GM18519 (cell line): ENCODE results near the gene RIN3.

Source experiments
- ATAC-seq: cut with Tn5 transposase; IDR thresholded peaks from one replicate; pipeline ENCODE4 v1.9.1; 2021; ENCODE audit warnings: mild to moderate bottlenecking, moderate library complexity; ENCODE audit not compliant: unreplicated experiment, low FRiP score

Gene RIN3

DNA sequence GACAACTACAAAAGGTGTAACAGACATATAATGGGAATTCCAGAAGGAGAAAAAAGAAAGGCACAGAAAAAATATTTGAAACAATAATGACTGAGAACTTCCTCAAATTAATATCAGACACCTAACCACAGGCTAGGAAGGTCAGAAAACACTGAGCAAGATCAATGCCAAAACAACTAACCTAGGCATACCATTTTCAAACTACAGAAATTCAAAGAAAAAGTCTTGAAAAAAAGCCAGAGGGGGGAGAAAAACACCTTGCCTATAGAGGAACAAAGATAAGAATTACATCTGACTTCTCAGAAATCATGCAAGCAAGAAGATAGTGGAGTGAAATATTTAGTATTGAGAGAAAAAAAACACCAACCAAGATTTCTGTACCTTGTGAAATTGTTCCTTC lies 77.8 kb downstream of the RIN3 start:
- ATAC-seq, result no peak

DNA sequence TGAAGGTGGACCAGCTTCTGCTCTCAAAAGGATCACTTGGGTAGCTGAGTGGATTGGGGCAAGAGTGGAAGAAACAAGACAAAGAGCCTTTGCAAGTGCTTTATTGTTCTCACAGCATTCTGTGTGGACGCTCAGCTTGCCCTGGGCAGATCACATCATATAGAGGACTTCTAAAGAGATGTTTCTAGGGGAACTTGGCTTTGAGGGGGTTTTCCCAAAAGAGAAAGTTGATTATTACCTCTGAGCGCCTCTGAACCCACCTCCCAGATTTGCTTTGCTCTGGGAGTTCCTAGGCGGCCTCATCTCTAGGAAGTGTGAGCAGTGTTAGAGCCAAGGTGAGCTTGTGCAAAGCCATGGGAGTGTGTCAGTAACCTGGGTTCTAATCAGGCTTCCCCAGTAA lies 81.7 kb downstream of the RIN3 start:
- no peak for ATAC-seq

DNA sequence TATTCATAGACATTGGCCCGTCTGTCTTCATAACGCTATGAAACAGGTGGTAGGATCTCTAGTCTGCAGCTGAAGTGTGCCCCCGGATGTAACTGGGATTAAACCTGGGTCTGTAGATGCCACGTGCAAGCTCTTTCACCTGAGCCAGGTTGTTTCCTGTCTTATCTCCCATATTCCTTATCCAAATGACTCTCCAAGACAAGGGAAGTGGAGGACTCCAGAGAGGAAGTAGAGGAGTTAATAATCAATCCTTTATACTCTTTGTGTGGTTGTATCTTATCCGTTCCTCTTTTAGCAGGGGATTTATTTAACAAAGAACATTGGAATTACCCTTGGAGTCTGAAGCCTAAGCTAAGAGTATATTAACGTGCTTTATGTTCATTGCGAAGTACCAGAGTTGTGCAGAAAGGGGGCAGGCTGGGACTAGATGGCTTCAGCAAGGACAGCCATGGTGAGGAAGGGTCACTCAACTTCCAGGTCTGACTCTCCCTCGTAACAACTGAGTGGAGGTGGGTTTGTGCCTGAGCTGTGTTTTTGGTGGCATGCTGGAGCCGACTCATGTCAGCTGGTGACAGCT lies 82.8 kb downstream of the RIN3 start:
- ATAC-seq, result no peak

DNA sequence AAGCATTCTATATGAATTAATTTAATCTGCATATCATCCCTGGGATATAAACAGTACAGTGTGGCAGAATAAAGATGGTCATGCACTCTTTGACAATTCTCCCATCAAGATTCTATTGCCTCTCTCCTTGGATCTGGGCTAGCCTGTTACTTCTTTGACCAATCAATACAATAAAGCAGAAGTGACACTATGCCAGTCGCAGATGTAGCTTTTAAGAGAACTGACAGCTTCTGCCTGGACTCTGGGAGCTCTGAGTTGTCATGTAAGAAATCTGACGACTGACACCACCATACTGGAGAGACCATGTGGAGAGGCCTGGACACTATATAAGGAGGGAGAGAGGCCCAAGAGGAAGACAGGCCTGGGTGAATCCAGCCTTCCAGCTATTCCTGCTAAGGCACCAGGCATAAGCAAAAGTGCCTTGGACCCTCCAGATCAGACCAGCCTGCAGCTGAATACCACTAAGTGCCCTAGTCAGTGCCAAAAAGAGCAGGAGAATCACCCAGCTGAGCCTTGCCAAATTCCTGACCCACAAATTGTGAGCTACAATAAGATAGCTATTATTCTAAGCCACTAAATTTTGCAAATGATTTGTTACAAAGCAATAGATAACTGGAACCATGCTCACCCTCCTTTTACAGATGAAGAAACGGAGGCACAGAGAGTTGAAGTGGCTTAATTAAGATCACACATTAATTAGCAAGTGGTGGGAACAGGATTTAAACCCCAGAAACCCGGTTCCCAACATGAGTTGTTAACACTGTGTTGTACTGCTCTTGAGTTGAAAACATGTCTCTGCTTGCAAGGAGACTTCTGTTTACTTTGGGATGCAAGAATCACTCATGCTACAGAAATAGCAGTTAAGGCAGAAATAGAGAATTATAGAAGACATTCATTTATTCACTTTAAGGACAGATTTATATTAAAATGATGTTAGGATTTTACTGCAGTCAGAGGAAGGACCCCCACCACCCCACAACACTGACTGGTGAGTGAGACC lies 84.6 kb downstream of the RIN3 start:
- no peak for ATAC-seq

DNA sequence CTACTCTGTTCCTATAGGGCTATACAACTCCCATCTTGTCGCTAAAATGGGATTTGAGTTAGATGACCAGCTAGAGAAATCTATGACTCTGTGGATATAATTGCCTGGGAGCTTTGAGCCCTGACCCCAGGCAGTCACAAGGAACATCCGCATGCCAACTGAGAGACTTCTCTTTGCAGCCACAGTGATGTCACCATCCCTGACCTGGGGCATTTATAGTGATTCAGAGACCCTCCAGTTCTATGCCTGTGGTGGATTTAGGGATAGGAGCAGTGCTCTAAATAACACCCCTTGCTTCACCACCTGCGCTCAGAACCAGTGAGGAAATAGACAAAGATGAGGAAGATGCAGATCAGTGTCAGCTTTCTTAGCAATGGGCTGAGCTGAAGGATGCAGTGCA lies 86.2 kb downstream of the RIN3 start:
- no peak for ATAC-seq

DNA sequence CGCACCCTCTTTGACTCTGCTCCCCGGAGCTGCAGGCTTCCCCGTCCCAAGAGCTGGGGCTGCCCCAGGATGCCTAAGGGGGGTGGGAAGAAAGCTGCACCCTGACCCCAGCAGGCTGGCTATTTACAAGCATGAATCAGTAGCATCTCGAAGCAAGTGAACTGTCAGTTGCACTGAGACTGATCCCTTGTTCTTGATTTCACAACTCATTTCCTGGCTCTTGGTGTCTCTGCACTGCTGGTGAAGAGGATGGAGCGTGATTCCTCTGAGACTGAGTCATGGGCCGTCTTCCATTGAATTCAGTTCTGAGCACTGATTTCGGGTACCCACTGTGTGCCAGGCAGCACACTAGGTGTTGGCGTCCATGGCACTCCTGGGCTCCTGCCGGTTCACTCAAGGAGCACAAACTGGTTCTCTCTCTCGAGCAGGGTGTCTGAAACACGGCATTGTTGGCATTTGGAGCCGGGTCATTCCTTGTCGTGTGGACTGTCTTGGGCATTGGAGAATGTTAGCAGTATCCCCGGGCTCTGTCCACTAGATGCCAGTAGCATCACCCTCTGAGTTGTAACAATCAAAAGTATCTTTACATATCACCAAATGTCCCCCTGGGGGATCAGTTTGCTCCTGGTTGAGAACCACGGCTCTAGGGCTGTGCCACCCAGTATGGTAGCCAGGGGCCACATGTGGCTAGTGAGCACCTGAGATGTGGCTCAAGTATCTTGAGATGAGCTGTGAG lies 86.9 kb downstream of the RIN3 start:
- ATAC-seq, result no peak

DNA sequence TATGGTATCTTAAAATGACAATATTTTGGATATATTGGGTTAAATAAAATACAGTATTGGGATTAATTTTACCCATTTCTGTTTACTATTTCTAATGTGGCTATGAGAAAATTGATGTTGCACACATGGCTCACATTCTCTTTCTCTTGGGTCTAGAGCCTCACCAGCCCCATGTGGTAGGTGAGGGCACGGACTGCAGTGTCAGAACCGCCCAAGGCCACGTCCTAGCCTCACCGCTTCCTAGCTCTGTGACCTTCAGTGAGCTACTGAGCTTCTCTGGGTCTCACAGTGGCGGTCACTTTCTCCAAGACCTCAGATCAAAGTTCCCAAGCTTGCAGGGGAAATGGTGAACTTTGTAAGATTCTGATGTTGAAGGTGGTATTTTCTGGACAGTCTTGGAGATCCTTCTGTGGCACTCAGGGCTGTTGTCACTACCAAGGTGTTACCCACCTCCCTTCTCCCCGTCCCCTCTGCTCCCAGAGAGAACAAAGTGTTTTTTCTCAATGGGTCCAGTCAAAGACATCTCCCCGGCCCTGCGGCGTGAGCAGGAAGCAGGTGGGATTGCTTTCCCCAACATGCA lies 87.6 kb downstream of the RIN3 start:
- ATAC-seq, result no peak

DNA sequence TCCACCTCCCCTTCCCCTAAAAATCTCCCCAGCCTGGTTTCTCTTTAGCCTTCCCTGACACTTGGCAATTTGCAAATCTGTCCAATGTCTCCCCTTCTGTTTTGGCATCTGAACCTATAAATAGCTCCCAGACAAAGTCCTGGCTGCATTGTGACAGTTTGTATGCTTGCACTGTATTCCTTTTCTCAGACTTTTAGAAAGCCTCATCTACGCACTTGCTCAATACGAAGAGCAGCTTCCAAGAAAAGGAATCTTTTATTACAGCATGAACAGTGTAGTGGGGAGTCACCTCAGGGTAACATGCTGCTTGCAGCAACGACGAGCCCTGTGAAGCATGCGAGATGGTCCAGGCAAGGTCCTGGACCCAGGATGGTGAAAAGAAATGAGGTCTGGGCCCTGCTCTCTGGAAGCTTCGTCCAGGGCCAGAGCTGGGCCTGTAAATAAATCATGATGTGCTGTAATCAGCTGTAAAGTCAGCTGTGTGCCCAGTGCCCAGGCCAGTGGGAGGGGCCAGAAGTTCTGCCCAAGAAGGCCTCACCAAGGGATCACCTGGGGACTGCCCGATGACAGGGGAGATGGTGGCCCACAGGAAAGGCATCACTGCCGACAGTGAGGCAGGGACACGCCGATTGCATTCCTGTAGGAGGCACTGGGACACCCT lies 88.3 kb downstream of the RIN3 start:
- no peak for ATAC-seq

DNA sequence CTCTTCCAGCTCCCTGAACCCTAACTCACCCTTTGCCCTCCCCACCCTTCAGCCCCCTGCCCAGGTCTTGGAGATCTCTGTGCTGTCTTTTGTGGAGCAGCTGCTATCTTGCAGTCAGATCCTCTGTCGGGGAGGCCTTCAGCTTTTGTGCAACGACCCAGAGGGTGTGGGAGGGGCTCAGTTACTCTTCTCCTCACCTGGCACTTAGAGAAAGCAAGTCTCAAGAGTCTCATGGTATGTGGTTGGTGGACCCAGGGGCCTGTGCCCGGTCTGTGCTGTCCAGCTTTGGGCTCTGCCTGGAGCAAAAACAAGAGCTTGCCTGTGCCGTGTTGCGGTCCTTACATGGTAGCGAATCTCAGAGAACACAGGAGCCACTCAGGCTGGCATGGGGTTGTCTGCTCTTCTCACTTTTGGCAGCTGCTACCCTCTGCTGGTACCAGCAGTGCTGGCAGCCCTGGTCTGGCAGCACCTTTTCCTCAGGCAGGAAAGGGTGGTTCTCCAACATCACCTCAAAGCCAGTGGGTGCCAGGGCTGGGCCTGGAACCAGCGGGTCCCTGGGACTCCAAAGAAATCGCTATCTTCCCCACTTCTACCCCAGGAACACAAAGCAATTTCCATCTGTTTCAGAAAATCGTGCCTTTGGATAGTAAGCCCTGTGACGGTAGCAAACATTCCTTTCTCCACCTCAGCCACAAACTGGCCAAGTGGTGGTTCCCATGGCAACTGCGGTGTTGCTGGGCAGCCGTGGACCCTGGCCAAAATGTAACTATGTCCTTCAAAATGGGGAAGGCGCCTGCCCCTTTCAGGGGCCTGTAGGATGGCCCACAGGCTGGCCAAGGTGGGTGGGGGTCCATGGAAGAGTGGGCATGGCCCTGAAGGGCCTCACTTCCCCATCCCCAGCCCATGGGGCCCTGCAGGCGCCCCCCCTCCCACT lies 90.0 kb downstream of the RIN3 start:
- no peak for ATAC-seq

DNA sequence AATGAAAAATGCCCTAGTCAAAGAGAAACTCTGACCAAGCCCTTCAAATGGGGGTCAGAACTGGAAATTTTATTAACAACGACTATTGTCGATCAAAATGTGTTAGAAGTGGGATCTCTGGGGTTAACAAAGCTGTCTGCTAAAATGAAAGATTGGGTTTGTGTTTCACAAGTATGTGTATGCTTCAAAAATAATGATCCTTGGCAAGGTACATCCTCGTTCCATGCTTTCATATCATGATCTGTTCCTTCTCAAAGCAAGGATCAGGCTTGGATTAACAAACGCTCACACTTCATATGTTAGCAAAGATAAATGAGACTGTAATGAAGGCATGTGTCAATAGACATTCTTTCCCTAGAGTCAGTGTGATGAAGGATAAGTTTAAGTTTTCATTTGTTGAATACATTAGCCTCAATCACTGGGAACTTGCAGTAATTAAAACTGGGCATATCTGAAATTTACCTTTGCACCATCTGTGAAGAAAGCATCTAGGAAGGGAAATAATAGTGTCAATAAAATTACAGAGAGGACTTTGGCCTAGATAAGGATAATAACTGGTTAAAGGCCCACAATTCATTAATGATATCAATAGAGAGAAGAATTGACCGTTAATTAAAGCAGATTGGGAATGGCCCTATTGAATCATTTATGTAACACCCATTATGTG lies 91.8 kb downstream of the RIN3 start:
- no peak for ATAC-seq

DNA sequence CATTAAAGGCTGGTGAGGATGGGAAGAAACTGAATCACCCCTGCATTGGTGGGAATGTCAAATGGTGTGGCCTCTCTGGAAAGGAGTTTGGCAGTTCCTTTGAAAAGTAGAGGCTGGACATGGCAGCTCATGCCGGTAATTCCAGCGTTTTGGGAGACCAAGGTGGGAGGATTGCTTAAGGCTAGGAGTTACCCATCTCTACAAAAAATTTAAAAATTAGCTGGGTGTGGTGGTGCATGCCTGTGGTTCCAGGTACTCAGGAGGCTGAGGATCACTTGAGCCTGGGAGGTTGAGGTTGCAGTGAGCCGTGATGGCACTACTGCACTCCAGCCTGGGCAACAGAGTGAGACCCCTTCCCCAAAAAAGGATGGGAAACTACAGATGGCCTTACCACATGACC lies 93.7 kb downstream of the RIN3 start:
- ATAC-seq, result no peak

DNA sequence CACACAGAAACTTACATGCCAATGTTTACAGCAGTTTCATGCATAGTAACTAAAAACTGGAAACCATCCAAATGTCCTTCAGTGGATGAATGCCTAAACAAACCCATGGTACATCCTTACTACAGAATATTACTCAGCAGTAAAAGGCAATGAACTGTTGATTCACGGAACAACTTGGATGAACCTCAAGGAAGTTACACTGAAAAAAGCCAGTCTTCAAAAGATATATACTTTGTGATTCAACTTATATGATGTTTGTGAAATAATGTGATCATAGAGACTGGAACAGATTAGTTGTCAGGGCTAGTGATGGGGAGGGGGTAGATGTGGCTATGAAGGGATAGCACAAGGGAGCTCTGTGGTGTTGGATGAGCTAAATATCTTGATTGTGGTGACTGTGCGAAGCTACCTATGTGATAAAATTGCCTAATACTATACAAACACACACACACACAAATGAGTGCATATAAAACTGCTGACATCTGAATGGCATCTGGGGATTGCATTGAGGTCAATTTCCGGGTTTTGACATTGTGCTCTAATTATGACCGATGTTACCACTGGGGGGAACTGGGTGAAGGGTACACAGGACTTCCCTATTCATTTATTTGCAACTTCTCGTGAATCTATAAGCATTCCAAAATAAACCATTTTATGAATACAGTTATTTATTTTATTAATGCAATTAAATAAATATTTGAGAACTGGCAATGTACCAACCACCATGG lies 94.3 kb downstream of the RIN3 start:
- ATAC-seq, result no peak

DNA sequence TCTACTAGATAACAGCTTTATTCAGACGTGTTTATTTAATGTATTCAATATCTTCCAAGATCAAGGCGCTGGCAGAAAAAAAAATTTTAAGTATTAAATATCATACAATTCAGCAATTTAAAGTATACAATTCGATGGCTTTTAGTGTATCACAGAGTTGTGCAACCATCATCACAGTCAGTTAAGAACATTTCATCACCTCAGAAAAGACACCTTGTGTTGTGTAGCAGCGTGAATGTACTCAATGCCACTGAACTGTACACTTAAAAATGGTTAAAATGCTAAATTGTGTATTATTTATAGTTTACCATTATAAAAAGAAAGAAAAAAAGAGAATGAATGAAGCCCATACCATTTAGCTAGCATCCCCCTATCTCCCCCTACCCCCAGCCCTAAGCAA lies 96.4 kb downstream of the RIN3 start:
- no peak for ATAC-seq

DNA sequence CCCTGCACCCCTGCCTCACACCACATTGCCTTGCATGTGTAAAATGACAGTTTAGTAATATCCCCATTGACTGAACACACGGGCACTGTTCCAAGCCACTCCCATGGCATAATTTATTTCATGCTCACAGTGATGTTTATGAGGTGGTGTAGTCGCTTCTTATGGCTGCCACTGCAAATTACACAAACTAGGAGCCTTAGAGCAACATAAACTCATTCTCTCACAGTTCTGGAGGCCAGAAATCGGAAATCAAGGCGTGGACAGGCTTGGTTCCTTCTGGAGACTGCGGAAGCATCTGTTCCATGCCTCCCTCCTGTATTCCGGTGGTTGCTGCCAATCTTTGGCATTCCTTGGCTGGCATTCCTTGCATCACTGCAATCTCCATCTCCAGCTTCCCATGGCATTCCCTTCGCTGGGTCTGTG lies 97.3 kb downstream of the RIN3 start:
- ATAC-seq, result no peak

DNA sequence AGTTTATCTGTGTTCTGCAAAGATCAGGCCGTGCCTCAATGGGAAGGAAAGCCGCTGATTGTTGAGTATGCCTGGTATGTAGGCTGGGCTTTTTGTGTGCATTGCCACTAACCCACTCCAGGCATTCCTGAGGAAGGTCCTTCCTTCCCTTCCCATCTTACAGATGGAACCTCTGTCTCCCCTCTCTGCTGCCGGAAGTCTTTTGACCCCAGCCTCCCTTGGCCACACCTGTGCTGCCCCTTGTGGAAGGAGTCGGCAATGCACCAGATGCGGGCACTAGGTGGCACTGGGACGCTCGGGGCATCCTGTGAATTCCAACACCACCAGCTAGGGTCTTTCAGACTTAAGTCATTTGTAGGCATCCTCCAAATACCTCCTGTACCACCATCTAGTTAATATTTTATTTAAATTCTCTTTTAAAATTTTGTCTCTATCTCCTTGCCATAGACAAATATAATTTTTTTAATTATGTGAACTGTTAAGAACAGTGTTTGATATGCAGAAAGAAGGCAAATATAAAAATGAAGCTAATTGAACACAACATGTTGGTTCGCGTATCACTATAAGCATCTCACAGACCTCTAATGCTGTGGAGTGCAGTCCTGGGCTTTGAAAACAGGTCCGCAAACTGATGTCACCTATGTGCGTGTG lies 99.6 kb downstream of the RIN3 start:
- no peak for ATAC-seq

DNA sequence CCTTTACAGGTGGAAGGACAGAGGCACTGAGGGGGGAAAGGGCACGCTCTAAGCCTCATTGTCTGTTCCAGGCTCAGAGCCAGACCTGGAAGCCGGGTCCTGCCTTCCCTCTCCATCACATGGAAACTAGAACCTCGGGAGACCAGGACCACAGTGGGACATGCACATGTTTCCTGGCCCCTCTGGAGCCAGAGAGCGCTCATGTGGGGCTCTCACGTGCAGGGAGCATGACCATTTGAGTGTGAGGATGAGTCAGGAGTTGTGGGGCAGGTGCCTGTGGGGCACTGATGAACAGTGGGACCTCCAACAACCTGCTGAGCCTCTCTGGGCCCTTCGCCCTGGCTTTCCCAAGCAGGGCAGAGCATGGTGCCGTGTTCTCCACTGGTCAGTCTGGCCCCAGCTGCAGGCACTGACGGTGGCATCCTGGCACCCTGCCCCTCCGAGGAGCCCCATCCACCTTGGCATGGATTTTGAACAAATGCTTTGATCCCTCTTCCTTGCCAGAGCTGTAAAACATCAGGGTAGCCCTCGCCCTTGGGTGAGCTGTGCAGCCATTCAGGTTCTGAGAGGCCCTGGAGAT lies 100.2 kb downstream of the RIN3 start:
- ATAC-seq, result no peak

DNA sequence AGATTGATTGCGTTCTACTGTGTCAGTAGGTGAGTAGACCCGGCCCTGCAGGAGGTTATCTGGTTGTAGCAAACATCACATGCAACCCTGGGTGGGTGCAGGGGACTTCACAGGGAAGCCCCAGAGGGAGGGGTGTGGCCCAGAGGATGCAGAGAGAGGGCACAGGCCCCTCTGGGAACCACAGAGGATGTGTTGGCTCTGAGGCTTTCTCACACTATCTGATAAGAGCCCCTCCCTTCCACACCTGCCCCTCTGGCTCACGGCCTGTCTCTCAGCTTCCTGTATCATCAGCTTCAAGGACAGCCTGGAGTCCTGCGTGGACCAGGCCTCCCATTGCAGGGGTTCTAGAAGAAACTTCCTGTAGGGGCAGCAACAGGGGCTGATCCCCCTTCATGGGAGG lies 101.9 kb downstream of the RIN3 start:
- ATAC-seq, result no peak
